ENCODE measurements around the gene TCF3.

Gene TCF3

GRCh38 chr19:1631557-1632100 is 20.8 kb downstream of the TCF3 start:
- in situ Hi-C loops (cut with MboI; ENCODE audit: low sequenced_read_pairs), result no loop called here

- in situ Hi-C loops (cut with MboI; ENCODE audit: low sequenced_read_pairs), result no loop called here
Measured at GRCh38 chr19:1630811-1631210, 21.6 kb downstream of the TCF3 start.

GRCh38 chr19:1630012-1630411 is 22.4 kb downstream of the TCF3 start:
- in situ Hi-C loops (cut with MboI; ENCODE audit: low sequenced_read_pairs), result no loop called here

GRCh38 chr19:1629256-1629808 is 23.1 kb downstream of the TCF3 start:
- in situ Hi-C loops (cut with MboI; ENCODE audit: low sequenced_read_pairs), result no loop called here

- in situ Hi-C loops (cut with MboI; ENCODE audit: low sequenced_read_pairs), result no loop called here
Measured at GRCh38 chr19:1627194-1627593, 25.2 kb downstream of the TCF3 start.

- in situ Hi-C loops (cut with MboI; ENCODE audit: low sequenced_read_pairs), result no loop called here
Measured at GRCh38 chr19:1626417-1627010, 25.9 kb downstream of the TCF3 start.

GRCh38 chr19:1624458-1624857 is 28.0 kb downstream of the TCF3 start:
- in situ Hi-C loops (cut with MboI; ENCODE audit: low sequenced_read_pairs), result no loop called here

GRCh38 chr19:1622541-1622940 is 29.9 kb downstream of the TCF3 start:
- in situ Hi-C loops (cut with MboI; ENCODE audit: low sequenced_read_pairs), result no loop called here

- in situ Hi-C loops (cut with MboI; ENCODE audit: low sequenced_read_pairs), result no loop called here
Measured at GRCh38 chr19:1622007-1622406, 30.4 kb downstream of the TCF3 start.

- in situ Hi-C loops (cut with MboI; ENCODE audit: low sequenced_read_pairs), result no loop called here
Measured at GRCh38 chr19:1621574-1621973, 30.8 kb downstream of the TCF3 start.

GRCh38 chr19:1621021-1621420 is 31.4 kb downstream of the TCF3 start:
- in situ Hi-C loops (cut with MboI; ENCODE audit: low sequenced_read_pairs), result no loop called here

GRCh38 chr19:1620502-1620901 is 31.9 kb downstream of the TCF3 start:
- in situ Hi-C loops (cut with MboI; ENCODE audit: low sequenced_read_pairs), result no loop called here

GRCh38 chr19:1619703-1620102 is 32.7 kb downstream of the TCF3 start:
- in situ Hi-C loops (cut with MboI; ENCODE audit: low sequenced_read_pairs), result no loop called here

GRCh38 chr19:1619094-1619439 is 33.3 kb downstream of the TCF3 start:
- in situ Hi-C loops (cut with MboI; ENCODE audit: low sequenced_read_pairs), result no loop called here

GRCh38 chr19:1618157-1619093 is 34.0 kb downstream of the TCF3 start:
- in situ Hi-C loops (cut with MboI; ENCODE audit: low sequenced_read_pairs), result no loop called here

GRCh38 chr19:1616875-1617274 is 35.5 kb downstream of the TCF3 start:
- in situ Hi-C loops (cut with MboI; ENCODE audit: low sequenced_read_pairs), result no loop called here

GRCh38 chr19:1616396-1616795 is 36.0 kb downstream of the TCF3 start:
- in situ Hi-C loops (cut with MboI; ENCODE audit: low sequenced_read_pairs), result no loop called here

- in situ Hi-C loops (cut with MboI; ENCODE audit: low sequenced_read_pairs), result no loop called here
Measured at GRCh38 chr19:1615156-1615765, 37.2 kb downstream of the TCF3 start.

GRCh38 chr19:1613808-1614570 is 38.4 kb downstream of the TCF3 start:
- in situ Hi-C loops (cut with MboI; ENCODE audit: low sequenced_read_pairs), result no loop called here

- in situ Hi-C loops (cut with MboI; ENCODE audit: low sequenced_read_pairs), result no loop called here
Measured at GRCh38 chr19:1613146-1613545, 39.3 kb downstream of the TCF3 start.
